ENCODE data around the gene LBH.

DNA sequence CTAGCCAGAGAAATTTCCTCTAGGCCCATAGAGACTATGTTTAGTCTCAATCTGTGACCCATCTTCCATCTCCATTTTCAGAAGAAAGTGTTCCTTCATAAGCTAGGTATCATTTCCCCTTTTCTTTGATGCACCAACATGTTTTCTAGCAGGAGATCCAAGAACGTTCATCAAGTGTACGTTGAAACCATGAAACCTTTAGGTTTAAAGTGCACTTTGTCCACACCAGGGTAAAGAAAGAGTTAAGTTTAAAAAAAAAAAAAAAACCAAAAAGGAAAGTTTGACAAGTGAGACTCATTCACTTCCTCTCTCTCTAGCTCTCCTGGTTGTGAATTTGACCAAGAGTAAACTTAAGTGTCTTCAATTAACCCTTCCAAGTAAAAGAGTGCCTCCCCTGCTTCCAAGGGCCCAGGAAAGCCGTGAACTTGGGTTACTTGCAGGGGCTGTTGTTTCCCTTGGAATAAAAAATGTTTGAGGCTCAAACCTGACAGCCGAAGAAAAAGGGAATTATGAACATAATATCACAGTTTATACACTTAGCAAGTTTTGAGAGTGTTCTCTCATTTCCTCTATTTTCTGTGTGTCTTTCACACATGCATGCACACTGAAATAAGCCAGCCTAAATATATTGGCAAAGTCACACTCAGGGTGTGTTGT, 56.7 kb downstream of the LBH start:
- no peak for TF ChIP-seq POLR2A (IDR thresholded peaks at IDR 0.05)
- TF ChIP-seq, protein P1, sequence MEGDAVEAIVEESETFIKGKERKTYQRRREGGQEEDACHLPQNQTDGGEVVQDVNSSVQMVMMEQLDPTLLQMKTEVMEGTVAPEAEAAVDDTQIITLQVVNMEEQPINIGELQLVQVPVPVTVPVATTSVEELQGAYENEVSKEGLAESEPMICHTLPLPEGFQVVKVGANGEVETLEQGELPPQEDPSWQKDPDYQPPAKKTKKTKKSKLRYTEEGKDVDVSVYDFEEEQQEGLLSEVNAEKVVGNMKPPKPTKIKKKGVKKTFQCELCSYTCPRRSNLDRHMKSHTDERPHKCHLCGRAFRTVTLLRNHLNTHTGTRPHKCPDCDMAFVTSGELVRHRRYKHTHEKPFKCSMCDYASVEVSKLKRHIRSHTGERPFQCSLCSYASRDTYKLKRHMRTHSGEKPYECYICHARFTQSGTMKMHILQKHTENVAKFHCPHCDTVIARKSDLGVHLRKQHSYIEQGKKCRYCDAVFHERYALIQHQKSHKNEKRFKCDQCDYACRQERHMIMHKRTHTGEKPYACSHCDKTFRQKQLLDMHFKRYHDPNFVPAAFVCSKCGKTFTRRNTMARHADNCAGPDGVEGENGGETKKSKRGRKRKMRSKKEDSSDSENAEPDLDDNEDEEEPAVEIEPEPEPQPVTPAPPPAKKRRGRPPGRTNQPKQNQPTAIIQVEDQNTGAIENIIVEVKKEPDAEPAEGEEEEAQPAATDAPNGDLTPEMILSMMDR (IDR thresholded peaks at IDR 0.05) = no peak
